Neural cell (in vitro differentiated cells): Measurements from ENCODE around the gene NEURL1. TPM values are rescaled to one million over a fixed set of nuclear protein-coding genes. Genes with fewer than 3 reads are reported as not detected.

Experiments
- H2AFZ ChIP-seq: fragments of 200-600, 300-800 bp; sonication (generic), shearing (Covaris generic); 2 replicates; pipeline ENCODE4 v1.6.0; 2014; ENCODE audit warnings: low read depth, mild to moderate bottlenecking, antibody characterized with exemption, low read length, moderate library complexity
- H3F3A ChIP-seq: fragments of 200-600 bp; shearing (Covaris generic); 2 replicates; pipeline ENCODE4 v1.6.1; 2016; ENCODE audit warnings: mild to moderate bottlenecking, moderate library complexity, mixed read lengths, antibody characterized with exemption, low read length; ENCODE audit not compliant: insufficient read depth, poor library complexity, severe bottlenecking
- H3K27ac ChIP-seq: fragments of 200-600, 300-800 bp; sonication (generic), shearing (Covaris generic); 2 replicates; pipeline ENCODE4 v1.5.1; 2014; ENCODE audit warnings: mild to moderate bottlenecking, low read length, moderate library complexity
- H3K27me3 ChIP-seq: fragments of 300-800, 200-600 bp; sonication (generic), shearing (Covaris generic); 2 replicates; pipeline ENCODE4 v1.6.0; 2014; ENCODE audit warnings: mild to moderate bottlenecking, low read depth, low read length, moderate library complexity; ENCODE audit not compliant: insufficient read depth
- H3K36me3 ChIP-seq: fragments of 300-800, 200-600 bp; sonication (generic), shearing (Covaris generic); 2 replicates; pipeline ENCODE4 v1.5.1; 2014; ENCODE audit warnings: mild to moderate bottlenecking, antibody characterized with exemption, low read length, moderate library complexity; ENCODE audit not compliant: insufficient read depth
- H3K4me2 ChIP-seq: fragments of 300-800, 200-600 bp; sonication (generic), shearing (Covaris generic); 2 replicates; pipeline ENCODE4 v1.6.0; 2014; ENCODE audit warnings: mild to moderate bottlenecking, low read length
- H3K4me3 ChIP-seq: fragments of 300-800, 200-600 bp; sonication (generic), shearing (Covaris generic); 2 replicates; pipeline ENCODE4 v1.5.1; 2014; ENCODE audit warnings: mild to moderate bottlenecking, low read length, moderate library complexity
- H3K79me2 ChIP-seq: fragments of 200-600 bp; shearing (Covaris generic); replicated peaks from 2 replicates; pipeline ENCODE4 v1.6.0; 2014; ENCODE audit warnings: mild to moderate bottlenecking, low read length, moderate library complexity; ENCODE audit not compliant: insufficient read depth
- H3K9ac ChIP-seq: fragments of 300-800, 200-600 bp; sonication (generic), shearing (Covaris generic); 2 replicates; pipeline ENCODE4 v1.6.1; 2016; ENCODE audit warnings: mild to moderate bottlenecking, low read length, mixed read lengths
- H3K9me2 ChIP-seq: fragments of 200-600 bp; shearing (Covaris generic); 2 replicates; pipeline ENCODE4 v1.6.1; 2016; ENCODE audit warnings: mild to moderate bottlenecking, low read length, mixed read lengths; ENCODE audit not compliant: insufficient read depth
- H3K9me3 ChIP-seq: fragments of 200-600, 300-800 bp; sonication (generic), shearing (Covaris generic); 2 replicates; pipeline ENCODE4 v1.6.1; 2016; ENCODE audit warnings: mild to moderate bottlenecking, mixed run types, low read length, moderate library complexity, mixed read lengths
- H4K20me1 ChIP-seq: fragments of 200-600 bp; shearing (Covaris generic); 2 replicates; pipeline ENCODE4 v1.6.1; 2016; ENCODE audit warnings: mild to moderate bottlenecking, mixed run types; ENCODE audit not compliant: insufficient read depth
- EP300 ChIP-seq: fragments of 450-650 bp; conservative IDR thresholded peaks from 2 replicates; pipeline ENCODE4 v1.6.1; 2014; ENCODE audit warnings: antibody characterized with exemption, mild to moderate bottlenecking, moderate library complexity; ENCODE audit not compliant: poor library complexity, severe bottlenecking
- RAD21 ChIP-seq: fragments of 450-650 bp; conservative IDR thresholded peaks from 2 replicates; pipeline ENCODE4 v1.6.1; 2014; ENCODE audit warnings: antibody characterized with exemption, mild to moderate bottlenecking, moderate library complexity
- SMC3 ChIP-seq: fragments of 450-650 bp; conservative IDR thresholded peaks from 2 replicates; pipeline ENCODE4 v1.6.1; 2014; ENCODE audit warnings: antibody characterized with exemption, mild to moderate bottlenecking, moderate library complexity; ENCODE audit not compliant: poor library complexity
- polyA plus RNA-seq: library from polyadenylated mRNA; depleted of rRNA; stranded (reverse); fragments of >200 nt; gene quantifications from 2 replicates; pipeline ENCODE4 v1.2.3, GENCODE V29; 2014
- TF ChIP-seq, protein P1 (sequence below): fragments of 450-650 bp; IDR thresholded peaks from 2 replicates; pipeline ENCODE4 v1.5.1; 2014; ENCODE audit warnings: antibody characterized with exemption, mild to moderate bottlenecking, moderate library complexity; ENCODE audit not compliant: poor library complexity, severe bottlenecking
- TF ChIP-seq, protein P2 (sequence below): IDR thresholded peaks from 2 replicates; pipeline ENCODE4 v1.6.1; 2012; ENCODE audit warnings: borderline replicate concordance

NEURL1 gene
- polyA plus RNA-seq, 1 donor from 2014 or later, result 12.3 TPM

DNA sequence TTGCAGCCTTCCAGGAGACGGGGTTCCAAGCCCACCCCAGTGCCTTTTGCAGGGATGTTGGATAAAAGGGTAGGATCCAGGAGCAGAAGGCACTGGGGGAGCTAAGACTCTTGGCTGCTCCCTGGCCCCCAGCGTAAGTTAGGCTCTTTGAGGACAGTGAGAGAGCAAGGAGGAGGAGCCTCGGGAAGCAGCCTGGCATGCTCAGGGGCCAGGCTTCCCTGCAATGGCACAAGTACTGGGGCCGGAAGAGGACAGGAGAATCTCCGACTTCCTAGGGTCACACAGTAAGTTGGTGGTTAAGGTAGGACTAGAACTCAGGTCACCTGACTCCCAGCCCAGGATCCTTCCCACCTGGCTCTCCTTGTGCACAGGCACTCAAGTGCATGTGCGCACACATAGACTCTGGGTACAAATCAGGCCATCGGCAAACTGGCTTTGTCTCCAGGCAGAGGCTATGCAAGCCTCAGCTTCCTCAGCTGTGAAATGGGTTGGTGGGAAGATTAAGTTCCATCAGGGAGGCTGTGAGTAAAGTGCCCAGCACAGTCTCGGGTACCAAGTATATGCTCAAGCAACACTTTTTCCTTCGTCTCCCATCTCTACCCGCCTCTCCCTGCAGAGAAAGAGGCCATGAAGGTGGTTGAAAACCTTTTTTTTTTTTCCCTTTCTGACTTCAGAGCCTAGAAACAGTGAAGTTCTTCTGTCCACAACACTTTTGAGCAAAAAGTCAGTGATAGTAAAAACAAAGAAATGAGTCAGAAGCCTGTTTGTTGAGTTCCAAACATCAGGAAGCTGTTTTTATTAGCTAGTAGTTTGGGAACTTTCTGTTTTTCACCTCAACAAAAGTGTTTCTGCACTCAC lies 79.1 kb downstream of the NEURL1 start:
- no peak overlapping the region for H3K4me2 ChIP-seq
- no peak for TF ChIP-seq EP300
- H3K9me3 ChIP-seq, result no peaks in the 10 kb centered on the region
- H2AFZ ChIP-seq, result no peak overlapping the region
- H3K79me2 ChIP-seq, result no peaks in the 10 kb centered on the region
- H3K9me2 ChIP-seq, result no peaks in the 10 kb centered on the region
- no peak overlapping the region for H3K4me3 ChIP-seq
- no peaks in the 10 kb centered on the region for H3F3A ChIP-seq
- no peak overlapping the region for H3K27ac ChIP-seq
- no peaks in the 10 kb centered on the region for H3K27me3 ChIP-seq
- H4K20me1 ChIP-seq, result no peaks in the 10 kb centered on the region
- no peak overlapping the region for H3K9ac ChIP-seq
- H3K36me3 ChIP-seq, result no peaks in the 10 kb centered on the region

DNA sequence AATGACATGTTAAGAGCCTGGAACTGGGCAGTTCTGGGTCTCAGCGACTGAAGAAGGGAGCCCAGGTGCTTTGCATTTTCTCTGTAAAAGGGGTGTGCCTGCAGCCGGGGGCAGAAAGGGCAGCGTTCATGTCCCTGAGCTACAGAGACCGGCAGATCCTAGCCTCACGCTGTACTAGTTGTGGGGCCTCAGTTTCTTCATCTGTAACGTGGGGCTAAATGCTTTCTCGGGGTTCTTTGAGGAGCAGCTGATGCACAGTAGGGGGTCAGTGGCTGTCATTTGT lies 79.6 kb downstream of the NEURL1 start:
- H3F3A ChIP-seq, result no peaks in the 10 kb centered on the region

More for the DNA sequence above, 79.6 kb downstream of the NEURL1 start:
- Histone ChIP-seq H3K9ac (no peak overlapping the region), H3K9me2 (no peaks in the 10 kb centered on the region), H3K9me3 (no peaks in the 10 kb centered on the region), H3K27me3 (no peaks in the 10 kb centered on the region), H3K36me3 (no peaks in the 10 kb centered on the region), H4K20me1 (no peaks in the 10 kb centered on the region), H3K4me3 (no peak overlapping the region), H2AFZ (no peak overlapping the region), H3K79me2 (no peaks in the 10 kb centered on the region), H3K27ac (no peak overlapping the region), H3K4me2 (no peak overlapping the region)
- TF ChIP-seq, protein P1, sequence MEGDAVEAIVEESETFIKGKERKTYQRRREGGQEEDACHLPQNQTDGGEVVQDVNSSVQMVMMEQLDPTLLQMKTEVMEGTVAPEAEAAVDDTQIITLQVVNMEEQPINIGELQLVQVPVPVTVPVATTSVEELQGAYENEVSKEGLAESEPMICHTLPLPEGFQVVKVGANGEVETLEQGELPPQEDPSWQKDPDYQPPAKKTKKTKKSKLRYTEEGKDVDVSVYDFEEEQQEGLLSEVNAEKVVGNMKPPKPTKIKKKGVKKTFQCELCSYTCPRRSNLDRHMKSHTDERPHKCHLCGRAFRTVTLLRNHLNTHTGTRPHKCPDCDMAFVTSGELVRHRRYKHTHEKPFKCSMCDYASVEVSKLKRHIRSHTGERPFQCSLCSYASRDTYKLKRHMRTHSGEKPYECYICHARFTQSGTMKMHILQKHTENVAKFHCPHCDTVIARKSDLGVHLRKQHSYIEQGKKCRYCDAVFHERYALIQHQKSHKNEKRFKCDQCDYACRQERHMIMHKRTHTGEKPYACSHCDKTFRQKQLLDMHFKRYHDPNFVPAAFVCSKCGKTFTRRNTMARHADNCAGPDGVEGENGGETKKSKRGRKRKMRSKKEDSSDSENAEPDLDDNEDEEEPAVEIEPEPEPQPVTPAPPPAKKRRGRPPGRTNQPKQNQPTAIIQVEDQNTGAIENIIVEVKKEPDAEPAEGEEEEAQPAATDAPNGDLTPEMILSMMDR, result no peak
- TF ChIP-seq SMC3 (no peak), RAD21 (no peak)
- TF ChIP-seq, protein P2, sequence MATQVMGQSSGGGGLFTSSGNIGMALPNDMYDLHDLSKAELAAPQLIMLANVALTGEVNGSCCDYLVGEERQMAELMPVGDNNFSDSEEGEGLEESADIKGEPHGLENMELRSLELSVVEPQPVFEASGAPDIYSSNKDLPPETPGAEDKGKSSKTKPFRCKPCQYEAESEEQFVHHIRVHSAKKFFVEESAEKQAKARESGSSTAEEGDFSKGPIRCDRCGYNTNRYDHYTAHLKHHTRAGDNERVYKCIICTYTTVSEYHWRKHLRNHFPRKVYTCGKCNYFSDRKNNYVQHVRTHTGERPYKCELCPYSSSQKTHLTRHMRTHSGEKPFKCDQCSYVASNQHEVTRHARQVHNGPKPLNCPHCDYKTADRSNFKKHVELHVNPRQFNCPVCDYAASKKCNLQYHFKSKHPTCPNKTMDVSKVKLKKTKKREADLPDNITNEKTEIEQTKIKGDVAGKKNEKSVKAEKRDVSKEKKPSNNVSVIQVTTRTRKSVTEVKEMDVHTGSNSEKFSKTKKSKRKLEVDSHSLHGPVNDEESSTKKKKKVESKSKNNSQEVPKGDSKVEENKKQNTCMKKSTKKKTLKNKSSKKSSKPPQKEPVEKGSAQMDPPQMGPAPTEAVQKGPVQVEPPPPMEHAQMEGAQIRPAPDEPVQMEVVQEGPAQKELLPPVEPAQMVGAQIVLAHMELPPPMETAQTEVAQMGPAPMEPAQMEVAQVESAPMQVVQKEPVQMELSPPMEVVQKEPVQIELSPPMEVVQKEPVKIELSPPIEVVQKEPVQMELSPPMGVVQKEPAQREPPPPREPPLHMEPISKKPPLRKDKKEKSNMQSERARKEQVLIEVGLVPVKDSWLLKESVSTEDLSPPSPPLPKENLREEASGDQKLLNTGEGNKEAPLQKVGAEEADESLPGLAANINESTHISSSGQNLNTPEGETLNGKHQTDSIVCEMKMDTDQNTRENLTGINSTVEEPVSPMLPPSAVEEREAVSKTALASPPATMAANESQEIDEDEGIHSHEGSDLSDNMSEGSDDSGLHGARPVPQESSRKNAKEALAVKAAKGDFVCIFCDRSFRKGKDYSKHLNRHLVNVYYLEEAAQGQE, result no peak
